ENCODE results near the gene ASS1. TPM values are rescaled to one million over a fixed set of nuclear protein-coding genes. Genes with fewer than 3 reads are reported as not detected.

ASS1 gene
- total RNA-seq, 1 experiment from 2014 or later: 26.2 TPM

GRCh38 chr9:130544364-130544763, 99.6 kb downstream of the ASS1 start:
- Histone ChIP-seq H3K4me3 (ENCODE audit: low read depth in 2 of 2, low read length in 2 of 2) (no peak overlapping the region), H3K36me3 (ENCODE audit: control insufficient read depth, insufficient read depth, low read length) (no peaks in the 10 kb centered on the region), H3K27me3 (ENCODE audit: control insufficient read depth, insufficient read depth, low read length) (no peaks in the 10 kb centered on the region), H3K27ac (ENCODE audit: low read length) (no peak overlapping the region), H3K9me3 (ENCODE audit: control insufficient read depth, insufficient read depth, low read depth, low read length) (no peaks in the 10 kb centered on the region), H3K4me1 (ENCODE audit: control insufficient read depth, insufficient read depth, low read length) (no peaks in the 10 kb centered on the region)
- no peak for DNase-seq (ENCODE audit: low read depth, low spot score)
- no peak for ATAC-seq
- intact Hi-C loops (cut with micrococcal nuclease; ENCODE audit: unreplicated experiment) (no loop called here), in situ Hi-C loops (cut with HindIII; ENCODE audit: low pct_unique_long_range_greater_than_20kb, low sequenced_read_pairs) (no loop called here)
- ChIA-PET POLR2A (no interaction called here), CTCF (no interaction called here)
- BruUV-seq (replicated peaks): no TSS peak
- TF ChIP-seq TCF7L2 (IDR thresholded peaks at IDR 0.05; ENCODE audit: low read depth, low read length): no peak
- TF ChIP-seq REST (IDR thresholded peaks at IDR 0.05; ENCODE audit: insufficient read depth in 1 of 2, low read depth in 2 of 2, low read length in 1 of 2): no peak
- no peak for TF ChIP-seq SIN3A (IDR thresholded peaks at IDR 0.05; ENCODE audit: borderline replicate concordance, insufficient read depth, low read depth, low read length)
- TF ChIP-seq POLR2AphosphoS5 (IDR thresholded peaks at IDR 0.05; ENCODE audit: low read depth, low read length): no peak
- TF ChIP-seq, protein P1, sequence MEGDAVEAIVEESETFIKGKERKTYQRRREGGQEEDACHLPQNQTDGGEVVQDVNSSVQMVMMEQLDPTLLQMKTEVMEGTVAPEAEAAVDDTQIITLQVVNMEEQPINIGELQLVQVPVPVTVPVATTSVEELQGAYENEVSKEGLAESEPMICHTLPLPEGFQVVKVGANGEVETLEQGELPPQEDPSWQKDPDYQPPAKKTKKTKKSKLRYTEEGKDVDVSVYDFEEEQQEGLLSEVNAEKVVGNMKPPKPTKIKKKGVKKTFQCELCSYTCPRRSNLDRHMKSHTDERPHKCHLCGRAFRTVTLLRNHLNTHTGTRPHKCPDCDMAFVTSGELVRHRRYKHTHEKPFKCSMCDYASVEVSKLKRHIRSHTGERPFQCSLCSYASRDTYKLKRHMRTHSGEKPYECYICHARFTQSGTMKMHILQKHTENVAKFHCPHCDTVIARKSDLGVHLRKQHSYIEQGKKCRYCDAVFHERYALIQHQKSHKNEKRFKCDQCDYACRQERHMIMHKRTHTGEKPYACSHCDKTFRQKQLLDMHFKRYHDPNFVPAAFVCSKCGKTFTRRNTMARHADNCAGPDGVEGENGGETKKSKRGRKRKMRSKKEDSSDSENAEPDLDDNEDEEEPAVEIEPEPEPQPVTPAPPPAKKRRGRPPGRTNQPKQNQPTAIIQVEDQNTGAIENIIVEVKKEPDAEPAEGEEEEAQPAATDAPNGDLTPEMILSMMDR (IDR thresholded peaks at IDR 0.05): no peak

DNA sequence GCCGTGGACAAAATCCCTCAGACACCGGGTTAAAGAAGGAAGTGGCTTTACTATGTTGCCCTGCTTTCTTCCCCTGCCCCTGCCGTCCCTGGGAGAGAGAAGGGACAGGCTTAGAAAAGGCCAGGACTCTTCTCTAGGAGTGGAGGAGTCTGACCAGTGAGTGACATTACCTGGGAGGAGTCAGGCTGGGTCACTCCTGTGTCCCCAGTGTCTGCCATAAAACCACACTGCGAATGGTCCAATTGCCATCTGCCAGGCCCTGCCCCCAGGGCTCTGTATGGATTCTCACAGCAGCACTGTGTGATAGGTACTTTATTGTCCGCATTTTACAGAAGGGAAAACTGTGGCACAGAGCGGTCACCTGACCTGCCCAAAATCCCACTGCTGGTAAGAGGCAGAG, 103.3 kb downstream of the ASS1 start:
- no peaks in the 10 kb centered on the region for H3K9me3 ChIP-seq (ENCODE audit: control insufficient read depth, insufficient read depth, low read depth, low read length)
- POLR2A ChIA-PET: no interaction called here
- CTCF ChIA-PET: no interaction called here

More for the DNA sequence above, 103.3 kb downstream of the ASS1 start:
- no TSS peak for BruUV-seq (replicated peaks)
- H3K4me1 ChIP-seq (ENCODE audit: control insufficient read depth, insufficient read depth, low read length): no peaks in the 10 kb centered on the region
- no peaks in the 10 kb centered on the region for H3K27me3 ChIP-seq (ENCODE audit: control insufficient read depth, insufficient read depth, low read length)
- H3K4me3 ChIP-seq (ENCODE audit: low read depth in 2 of 2, low read length in 2 of 2): no peak overlapping the region
- H3K36me3 ChIP-seq (ENCODE audit: control insufficient read depth, insufficient read depth, low read length): no peaks in the 10 kb centered on the region
- no peak overlapping the region for H3K27ac ChIP-seq (ENCODE audit: low read length)
- ATAC-seq: no peak
- in situ Hi-C loops (cut with HindIII; ENCODE audit: low pct_unique_long_range_greater_than_20kb, low sequenced_read_pairs): no loop called here
- TF ChIP-seq, protein P1 (IDR thresholded peaks at IDR 0.05): no peak
- TF ChIP-seq REST (IDR thresholded peaks at IDR 0.05; ENCODE audit: insufficient read depth in 1 of 2, low read depth in 2 of 2, low read length in 1 of 2): no peak
- TF ChIP-seq POLR2AphosphoS5 (IDR thresholded peaks at IDR 0.05; ENCODE audit: low read depth, low read length): no peak
- no peak for TF ChIP-seq TCF7L2 (IDR thresholded peaks at IDR 0.05; ENCODE audit: low read depth, low read length)
- TF ChIP-seq SIN3A (IDR thresholded peaks at IDR 0.05; ENCODE audit: borderline replicate concordance, insufficient read depth, low read depth, low read length): no peak
- DNase-seq (ENCODE audit: low read depth, low spot score): no peak
- intact Hi-C loops (cut with micrococcal nuclease; ENCODE audit: unreplicated experiment): no loop called here
